A673 (cell line): ENCODE results near the gene ZNF397.

Experiments
- CTCF ChIP-seq: fragments of 300-800, 200-600 bp; sonication (generic); conservative IDR thresholded peaks from 2 replicates; pipeline ENCODE4 v1.5.1; 2017; ENCODE audit warnings: low read depth, mild to moderate bottlenecking, antibody characterized with exemption, low read length, moderate library complexity, mixed read lengths
- EZH2 ChIP-seq: fragments of 200-600 bp; sonication (generic); IDR thresholded peaks from 2 replicates; pipeline ENCODE4 v1.6.1; 2017; ENCODE audit warnings: borderline replicate concordance, low read depth, mild to moderate bottlenecking, mixed read lengths, antibody characterized with exemption, low read length; ENCODE audit not compliant: poor library complexity, severe bottlenecking

GRCh38 chr18:35215026-35215425, 25.8 kb upstream of the ZNF397 start:
- no peak for TF ChIP-seq CTCF
- no peak for TF ChIP-seq EZH2
